ENCODE data around the gene FBLL1.
"Not testable (repeated sequence)": the region's sequence is repeated elsewhere in the genome, so short reads cannot be mapped to it uniquely, and the experiment has no call there.

The FBLL1 gene

GRCh38 chr5:168552146-168552545 lies 23.0 kb downstream of the FBLL1 start:
- no peak for DNase-seq (ENCODE audit: low read depth in 2 of 2)

GRCh38 chr5:168553377-168554130 lies 24.4 kb downstream of the FBLL1 start:
- no peak for DNase-seq (ENCODE audit: low read depth in 2 of 2)

GRCh38 chr5:168557389-168557788 lies 28.3 kb downstream of the FBLL1 start:
- DNase-seq (ENCODE audit: low read depth in 2 of 2) = no peak

- no peak for DNase-seq (ENCODE audit: low read depth in 2 of 2)
Measured at GRCh38 chr5:168562279-168562678, 33.2 kb downstream of the FBLL1 start.

GRCh38 chr5:168563959-168564358 lies 34.9 kb downstream of the FBLL1 start:
- DNase-seq (ENCODE audit: low read depth in 2 of 2) = no peak

DNA sequence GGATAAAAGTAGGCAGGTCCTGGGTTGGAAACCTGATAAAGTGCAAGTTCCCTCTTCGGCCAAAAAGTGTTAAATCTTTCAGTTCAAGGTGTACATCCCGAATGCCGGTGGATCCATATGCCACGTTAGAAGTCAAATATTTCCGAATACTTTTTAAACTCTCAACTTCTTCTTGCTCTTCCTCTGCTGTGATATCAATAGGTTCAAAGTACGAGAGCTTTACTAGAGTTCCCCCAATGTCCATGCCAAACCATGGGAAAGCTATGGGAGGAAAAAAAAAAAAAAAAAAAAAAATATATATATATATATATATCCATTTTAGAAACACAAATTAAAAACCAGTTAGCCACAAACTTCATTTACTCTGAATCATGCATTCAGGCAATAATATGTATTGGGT lies 39.6 kb downstream of the FBLL1 start:
- DNase-seq (ENCODE audit: low read depth in 2 of 2) = no peak

DNA sequence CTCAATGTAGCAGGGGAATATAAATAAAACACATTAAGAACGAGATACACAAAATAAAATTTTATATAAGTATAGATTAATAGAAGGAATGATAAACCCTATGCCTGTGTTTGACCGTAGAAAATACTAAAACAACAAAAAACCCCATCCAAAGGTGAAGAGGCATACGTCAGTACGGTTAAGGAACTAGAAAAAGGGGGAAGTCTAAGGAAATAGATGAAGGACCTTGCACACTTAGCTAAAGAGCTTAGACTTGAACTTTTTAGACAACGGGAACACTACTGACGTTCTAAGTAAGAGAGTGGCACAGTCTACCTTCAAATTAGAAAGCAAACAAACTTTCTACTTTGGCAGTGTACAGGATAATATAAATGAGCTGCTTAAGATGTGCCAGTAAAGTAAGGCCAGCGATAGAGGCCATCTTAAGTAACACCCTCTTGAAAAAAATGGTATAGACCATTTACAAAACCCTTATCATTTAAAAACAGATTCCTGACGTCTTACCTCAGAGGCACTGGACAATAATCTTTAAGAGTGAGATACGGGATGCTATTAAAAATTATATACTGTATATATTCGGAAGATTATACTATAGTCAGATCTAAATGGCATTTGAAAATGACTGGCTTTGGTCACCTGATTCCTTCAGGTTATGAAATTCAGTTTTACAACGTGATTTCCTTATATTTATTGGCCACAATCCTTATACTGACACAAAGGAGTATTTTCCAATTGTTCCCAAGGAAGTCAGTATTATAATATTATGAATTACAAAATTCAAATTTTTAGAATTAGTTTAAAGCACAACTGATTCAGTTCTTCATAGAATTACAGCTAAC lies 41.6 kb downstream of the FBLL1 start:
- DNase-seq (ENCODE audit: low read depth in 2 of 2) = no peak

DNA sequence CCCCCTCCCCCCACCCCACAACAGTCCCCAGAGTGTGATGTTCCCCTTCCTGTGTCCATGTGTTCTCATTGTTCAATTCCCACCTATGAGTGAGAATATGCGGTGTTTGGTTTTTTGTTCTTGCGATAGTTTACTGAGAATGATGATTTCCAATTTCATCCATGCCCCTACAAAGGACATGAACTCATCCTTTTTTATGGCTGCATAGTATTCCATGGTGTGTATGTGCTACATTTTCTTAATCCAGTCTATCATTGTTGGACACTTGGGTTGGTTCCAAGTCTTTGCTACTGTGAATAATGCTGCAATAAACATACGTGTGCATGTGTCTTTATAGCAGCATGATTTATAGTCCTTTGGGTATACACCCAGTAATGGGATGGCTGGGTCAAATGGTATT lies 44.6 kb downstream of the FBLL1 start:
- DNase-seq (ENCODE audit: low read depth in 2 of 2) = not testable (repeated sequence)

GRCh38 chr5:168574156-168574555 lies 45.1 kb downstream of the FBLL1 start:
- DNase-seq (ENCODE audit: low read depth in 2 of 2) = not testable (repeated sequence)

DNA sequence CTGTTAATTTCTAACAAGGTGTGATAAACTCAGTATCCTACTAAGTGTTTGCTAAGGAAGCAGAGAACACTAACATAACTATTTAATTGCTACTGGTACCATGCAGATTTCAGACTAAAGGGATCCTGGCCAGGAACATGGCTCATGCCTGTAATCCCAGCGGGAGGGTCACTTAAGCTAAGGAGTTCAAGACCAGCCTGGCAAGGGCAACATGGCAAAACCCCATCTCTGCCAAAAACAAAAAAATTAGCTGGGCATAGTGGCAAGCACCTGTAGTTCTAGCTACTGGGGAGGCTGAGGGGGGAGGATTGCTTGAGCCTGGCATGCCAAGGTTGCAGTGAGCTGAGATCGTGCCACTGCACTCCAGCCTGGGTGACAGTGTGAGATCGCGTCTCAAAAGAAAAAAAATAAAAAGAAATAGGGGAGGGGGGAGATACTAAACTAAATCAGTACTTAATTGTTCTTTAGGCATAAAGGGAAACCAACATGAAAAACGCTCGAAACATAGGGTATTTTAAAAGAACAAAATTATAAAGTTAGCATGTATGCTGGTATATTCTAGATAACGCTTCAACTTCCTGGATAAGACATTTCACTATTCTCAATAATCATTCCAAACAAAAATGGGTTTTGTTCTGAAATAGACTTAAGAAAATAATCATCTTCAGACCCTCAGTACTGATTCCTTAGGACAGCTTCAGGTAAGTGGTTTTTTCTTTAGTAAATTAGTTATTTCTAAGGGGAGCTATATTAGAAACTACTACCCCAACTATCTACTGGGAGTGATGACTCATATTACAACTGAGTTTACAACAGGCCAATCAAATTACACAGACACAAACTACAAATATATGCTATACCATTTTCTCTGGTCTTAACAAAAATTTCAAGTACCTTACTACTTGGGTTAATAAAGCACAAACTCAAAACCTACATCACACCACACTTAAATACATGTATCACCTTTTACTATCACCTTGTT lies 46.6 kb downstream of the FBLL1 start:
- no peak for DNase-seq (ENCODE audit: low read depth in 2 of 2)

DNA sequence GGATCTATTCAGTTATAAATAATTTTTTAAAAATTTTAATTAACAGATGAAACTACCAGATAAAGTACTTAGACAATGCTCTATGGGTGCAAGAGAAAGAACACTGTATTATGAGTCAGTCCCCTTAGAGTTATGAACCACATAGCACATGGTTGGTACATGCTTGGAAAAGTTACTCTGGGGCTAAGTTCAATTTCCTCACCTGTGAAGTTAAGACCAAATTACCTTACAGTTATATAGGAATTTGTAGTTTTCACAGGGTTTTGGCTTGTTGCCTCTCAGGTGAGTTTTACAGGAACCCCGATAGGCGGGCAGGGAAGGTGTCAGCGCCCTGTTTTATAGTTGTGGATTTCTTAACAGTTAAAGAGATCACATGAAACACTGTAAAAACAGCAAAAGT lies 48.9 kb downstream of the FBLL1 start:
- no peak for DNase-seq (ENCODE audit: low read depth in 2 of 2)

GRCh38 chr5:168578538-168579487 lies 49.7 kb downstream of the FBLL1 start, which contains the start of gene PANK3:
PANK3 (minus strand) TSS chr5:168579368; CDS start chr5:168579283, 85 bp downstream.
- DNase-seq (ENCODE audit: low read depth in 2 of 2) = peak in 1 of 2 donors; percentile 20

GRCh38 chr5:168579488-168580226 lies 50.6 kb downstream of the FBLL1 start:
- peak; percentile 85 to 92 for DNase-seq (ENCODE audit: low read depth in 2 of 2)

DNA sequence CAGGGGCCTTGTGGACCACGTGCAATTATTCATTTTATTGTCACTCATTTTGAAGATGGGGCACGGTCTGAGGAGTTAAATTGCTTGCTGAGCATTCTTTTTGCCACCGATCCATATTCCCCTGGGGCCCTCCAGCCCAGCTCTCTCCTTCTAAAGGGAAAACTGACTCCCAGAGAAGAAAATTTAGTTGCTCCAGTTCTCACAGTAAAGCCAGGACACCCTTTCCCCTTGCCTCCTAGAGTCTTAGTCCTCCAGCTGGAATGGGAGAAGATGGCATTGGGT lies 51.1 kb downstream of the FBLL1 start:
- no peak for DNase-seq (ENCODE audit: low read depth in 2 of 2)
